Stimulated activated CD4-positive, alpha-beta T cell treated with anti-CD3 and anti-CD28 coated beads, Interleukin-1b, Interleukin-23, amount 100 ng/mL, for 48 hours (primary cell): Measurements from ENCODE around the gene ZNF555.
A peak's percentile ranks its signal among the peaks of the same experiment; 100 is the strongest.
"Not testable (repeated sequence)": the region's sequence is repeated elsewhere in the genome, so short reads cannot be mapped to it uniquely, and the experiment has no call there.

Experiments
- DNase-seq: peaks from one replicate; pipeline ENCODE4 v3.0.0-alpha.2; 2020

ZNF555 gene

GRCh38 chr19:2840794-2841791 is at the start of gene ZNF555:
TSS of gene ZNF555 (plus strand) at chr19:2841475. CDS start at chr19:2841573, 98 bp downstream.
- DNase-seq, result peak; percentile 98

DNA sequence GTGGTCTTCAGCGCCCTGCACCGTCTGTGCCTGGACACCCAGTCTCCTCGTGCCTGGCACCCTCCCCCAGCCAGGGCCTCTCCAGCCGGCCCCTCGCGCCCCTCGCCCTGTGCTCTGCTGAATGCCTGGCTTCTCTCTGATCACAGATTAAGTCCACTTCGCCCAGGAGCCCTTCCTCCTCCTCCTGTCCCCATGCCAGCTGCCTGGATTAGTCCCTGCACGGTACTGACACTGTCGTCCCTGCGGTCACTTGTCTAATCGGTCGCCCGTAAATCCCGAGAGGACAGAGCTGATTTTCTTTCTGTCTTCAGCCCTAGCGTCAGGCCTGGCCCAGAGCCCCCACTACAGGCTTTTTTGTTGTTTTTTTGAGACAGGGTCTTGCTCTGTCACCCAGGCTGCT is 49.4 kb upstream of the ZNF555 start:
- no peak for DNase-seq

- DNase-seq, result not testable (repeated sequence)
Measured at GRCh38 chr19:2792666-2793065, 48.6 kb upstream of the ZNF555 start.

DNA sequence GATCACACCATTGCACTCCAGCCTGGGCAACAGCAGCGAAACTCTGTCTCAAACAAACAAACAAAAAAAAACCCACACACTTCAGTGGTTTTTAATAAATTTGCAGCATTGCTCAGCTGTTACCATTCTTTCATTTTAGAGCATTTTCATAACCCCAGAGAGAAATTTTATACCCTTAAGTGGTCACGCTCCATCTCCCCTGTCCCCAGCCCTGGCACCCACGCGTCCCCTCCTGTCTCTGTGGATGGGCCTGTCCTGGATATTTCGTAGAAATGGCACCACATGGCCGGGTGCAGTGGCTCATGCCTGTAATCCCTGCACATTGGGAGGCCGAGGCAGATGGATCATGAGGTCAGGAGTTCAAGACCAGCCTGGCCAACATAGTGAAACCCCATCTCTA is 48.1 kb upstream of the ZNF555 start:
- DNase-seq, result no peak

DNA sequence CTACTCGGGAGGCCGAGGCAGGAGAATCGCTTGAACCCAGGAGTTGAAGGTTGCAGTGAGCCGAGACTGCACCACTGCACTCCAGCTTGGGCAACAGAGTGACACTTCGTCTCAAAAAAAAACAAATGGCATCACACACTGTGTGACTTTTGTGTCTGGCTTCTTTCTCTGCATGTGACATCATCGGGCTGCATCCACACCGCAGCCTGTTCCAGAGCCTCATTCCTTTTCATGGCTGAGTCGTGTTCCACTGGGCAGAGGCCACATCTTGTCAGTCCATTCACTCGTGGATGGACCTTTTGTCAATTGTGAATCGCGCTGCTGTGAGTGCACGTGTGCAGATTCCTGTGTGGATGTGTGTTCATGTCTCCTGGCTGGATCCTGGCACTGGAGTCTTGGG is 47.7 kb upstream of the ZNF555 start:
- DNase-seq, result no peak

DNA sequence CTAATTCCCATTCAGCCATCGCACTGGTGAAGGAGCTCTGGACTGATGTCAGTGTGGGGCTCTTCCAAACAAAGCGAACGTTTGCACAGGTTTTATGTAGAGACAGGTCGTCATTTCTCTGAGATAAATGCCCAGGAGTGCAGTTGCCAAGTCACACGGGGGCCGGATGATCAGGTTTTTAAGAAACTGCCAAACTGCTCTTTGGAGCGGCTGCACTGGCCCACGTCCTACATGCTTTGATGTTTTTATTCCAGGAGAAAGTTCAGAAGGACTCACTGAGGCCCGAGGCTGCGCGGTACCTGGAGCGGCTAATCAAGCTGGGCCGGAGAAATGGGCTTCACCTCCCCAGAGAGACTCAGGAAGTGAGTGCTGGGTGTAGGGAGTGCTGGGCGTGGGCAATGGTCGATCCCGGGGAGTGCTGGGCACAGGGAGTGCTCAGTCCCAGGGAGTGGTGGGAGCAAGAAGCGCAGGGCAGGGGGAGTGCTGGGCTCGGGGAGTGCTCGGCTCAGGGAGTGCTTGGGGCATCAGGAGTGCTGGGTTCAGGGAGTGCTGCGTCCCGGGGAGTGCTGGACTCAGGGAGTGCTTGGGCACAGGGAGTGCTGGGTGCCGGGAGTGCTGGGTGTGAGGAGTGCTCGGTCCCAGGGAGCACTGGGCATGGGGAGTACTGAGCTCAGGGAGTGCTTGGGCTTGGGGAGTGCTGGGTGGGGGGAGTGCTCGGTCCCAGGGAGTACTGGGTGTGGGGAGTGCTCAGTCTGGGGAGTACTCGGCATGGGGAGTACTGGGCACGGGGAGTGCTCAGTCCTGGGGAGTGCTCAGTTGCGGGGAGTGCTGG is 45.2 kb upstream of the ZNF555 start:
- no peak for DNase-seq

DNA sequence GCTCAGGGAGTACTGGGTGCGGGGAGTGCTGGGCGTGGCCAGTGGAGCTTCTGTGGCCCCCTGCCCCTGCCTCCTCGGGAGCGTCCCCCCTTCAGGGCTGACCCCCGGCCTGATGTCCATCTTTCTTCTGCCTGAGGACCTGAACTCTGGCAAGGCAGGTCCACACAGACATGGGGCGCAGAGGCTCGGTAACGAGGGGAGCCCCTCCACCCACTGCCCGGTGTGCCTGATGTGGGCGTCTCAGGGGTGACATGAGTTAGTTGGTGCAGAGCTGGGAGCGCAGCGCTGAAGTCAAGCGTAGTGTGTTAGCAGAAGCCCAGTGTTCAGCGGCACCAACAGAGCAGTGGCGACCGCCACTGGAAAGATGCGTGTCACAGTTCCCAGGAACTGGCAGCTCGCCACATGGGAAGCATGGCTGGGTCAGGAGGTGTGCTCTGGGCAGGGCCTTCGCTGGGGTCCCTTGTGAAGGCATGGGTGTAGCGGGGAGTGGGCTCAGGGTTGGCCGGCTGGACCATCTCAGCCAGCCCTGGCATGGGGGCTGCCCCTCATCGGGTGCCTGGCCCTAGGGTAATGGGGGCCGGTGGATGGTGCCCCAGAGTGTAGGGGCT is 44.5 kb upstream of the ZNF555 start:
- no peak for DNase-seq

DNA sequence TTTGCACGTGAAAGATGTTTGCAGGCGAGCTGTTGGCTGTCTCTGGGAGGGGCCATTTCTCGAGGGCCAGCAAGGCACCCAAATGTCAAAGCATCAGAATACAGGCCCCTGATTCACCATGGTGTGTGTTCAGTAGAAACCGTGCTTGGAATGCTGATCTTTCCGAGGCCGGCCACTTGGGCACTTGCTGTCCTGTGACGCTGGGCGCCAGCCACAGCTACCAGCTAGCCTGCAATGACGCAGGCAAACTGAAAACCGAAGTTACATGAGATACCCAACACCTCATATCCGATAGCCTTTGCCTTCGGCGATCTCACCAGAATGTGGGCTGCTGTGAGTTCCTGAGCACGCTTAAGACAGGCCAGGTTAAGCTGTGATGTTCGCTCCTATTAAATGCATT is 44.0 kb upstream of the ZNF555 start:
- no peak for DNase-seq

- DNase-seq, result no peak
Measured at GRCh38 chr19:2798158-2798685, 43.1 kb upstream of the ZNF555 start.

GRCh38 chr19:2798733-2799132 is 42.5 kb upstream of the ZNF555 start:
- no peak for DNase-seq

- DNase-seq, result no peak
Measured at GRCh38 chr19:2799273-2800020, 41.8 kb upstream of the ZNF555 start.

- DNase-seq, result no peak
Measured at GRCh38 chr19:2800506-2800905, 40.8 kb upstream of the ZNF555 start.

- no peak for DNase-seq
Measured at GRCh38 chr19:2802826-2803225, 38.4 kb upstream of the ZNF555 start.

- DNase-seq, result no peak
Measured at GRCh38 chr19:2803486-2804155, 37.7 kb upstream of the ZNF555 start.

DNA sequence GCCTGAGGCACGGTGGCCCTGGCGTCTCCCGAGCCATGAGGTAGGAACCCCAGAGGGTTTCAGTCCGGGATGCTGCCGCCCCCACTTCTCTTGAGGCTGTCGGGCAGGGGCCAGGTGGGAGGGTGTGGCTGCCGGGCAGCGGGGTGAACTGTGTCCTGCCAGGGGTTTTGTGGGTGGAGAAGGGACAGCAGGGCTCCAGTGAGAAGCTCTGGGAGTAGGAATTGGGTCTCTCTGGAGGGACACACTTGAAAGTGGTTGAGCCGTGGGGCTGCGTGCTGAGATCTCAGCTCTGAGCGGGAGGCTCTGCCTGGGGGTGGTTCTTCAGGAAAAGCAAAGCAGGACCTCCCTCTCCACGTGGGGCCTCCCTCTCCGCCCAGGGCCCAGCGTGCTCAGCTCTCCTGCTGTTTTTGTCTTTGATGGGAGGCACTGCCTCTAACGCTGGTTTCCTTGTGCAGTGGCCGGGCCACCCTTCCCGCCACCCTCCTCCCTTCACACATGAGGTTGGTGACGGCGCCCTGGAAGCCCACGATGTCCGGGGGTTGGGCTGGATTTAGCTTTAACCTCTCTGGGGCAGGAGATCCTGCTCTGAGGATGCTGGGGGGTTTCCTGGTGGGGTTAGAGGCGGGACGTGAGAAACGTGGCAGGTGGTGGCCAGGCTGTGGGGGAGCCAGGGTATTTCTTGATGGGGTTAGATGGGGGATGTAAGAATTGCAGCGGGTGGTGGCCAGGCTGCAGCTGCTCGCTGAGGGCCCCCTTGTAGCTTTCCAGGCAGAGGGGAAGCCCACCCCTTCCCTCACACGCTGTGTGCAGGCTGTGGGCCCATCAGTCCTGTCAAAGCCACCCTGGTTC is 36.9 kb upstream of the ZNF555 start:
- no peak for DNase-seq

GRCh38 chr19:2805261-2805900 is 35.9 kb upstream of the ZNF555 start:
- no peak for DNase-seq

- DNase-seq, result no peak
Measured at GRCh38 chr19:2805991-2806649, 35.2 kb upstream of the ZNF555 start.

DNA sequence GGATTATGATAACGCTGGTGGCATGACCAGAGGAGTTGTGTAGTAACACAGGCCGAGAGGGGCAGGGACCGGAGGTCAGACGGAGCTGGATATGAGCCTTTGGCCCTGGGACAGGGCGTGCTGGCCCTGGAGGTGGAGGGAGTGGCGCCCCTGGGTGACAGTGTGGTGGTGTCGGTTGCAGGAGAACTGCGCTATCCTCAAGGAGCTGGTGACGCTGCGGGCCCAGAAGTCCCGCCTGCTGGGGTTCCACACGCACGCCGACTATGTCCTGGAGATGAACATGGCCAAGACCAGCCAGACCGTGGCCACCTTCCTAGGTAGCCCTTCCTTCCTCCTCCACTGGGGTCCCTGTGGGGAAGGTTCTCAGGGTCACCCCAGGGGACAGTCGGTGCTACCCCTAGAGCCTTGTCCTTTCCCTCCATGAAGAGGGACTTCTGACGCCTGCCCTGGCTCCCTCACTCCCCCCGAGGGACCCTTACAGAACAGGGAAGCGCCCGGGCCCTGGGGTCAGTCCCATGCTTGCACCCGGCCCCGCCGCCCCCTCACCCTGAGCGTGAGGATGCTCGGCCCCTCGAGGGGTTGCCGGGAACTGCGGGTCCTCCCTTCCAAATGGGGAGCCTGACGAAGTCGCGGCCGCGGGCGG is 34.4 kb upstream of the ZNF555 start:
- DNase-seq, result no peak
